NCI-H2196 treated with DMSO at 0.1 percent for 48 hours (cell line): Measurements from ENCODE around the gene RBM8A.
A peak's percentile ranks its signal among the peaks of the same experiment; 100 is the strongest.
"Not testable (repeated sequence)": the region's sequence is repeated elsewhere in the genome, so short reads cannot be mapped to it uniquely, and the experiment has no call there.

Experiments used
- DNase-seq: peaks from one replicate; lab custom pipeline; 2025; ENCODE audit not compliant: unreplicated experiment; lab: John Stamatoyannopoulos, UW

Gene RBM8A

DNA sequence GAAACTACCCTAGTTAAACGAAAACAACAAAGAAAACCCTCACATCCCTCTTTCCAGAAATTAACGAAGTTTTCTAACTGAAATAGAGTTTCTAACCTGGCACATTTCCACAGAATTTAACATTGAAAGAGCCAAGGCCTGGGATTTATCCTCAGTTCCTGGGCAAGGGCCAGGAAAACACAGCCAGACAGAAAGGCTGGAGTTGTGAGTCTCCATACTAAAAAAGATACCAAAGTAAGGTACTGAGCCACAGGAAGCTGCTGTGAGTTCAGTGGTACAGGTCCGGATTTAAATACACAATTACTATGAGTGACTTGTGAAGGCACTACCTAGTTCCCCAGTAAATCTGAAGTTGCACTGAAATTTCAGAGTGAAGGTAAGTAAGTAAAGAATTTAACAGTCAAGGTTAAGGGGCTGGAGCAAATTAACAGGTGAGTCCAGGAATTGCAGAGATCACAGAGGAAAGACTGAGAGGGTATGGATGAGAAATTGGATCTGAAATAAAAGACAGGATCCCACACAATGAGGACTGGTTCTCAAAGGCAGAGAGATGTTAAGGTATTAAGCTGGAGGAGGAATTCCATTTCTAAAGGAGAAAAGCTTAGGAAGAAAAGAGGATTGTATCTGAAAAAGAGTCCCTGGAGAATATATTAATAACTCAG is 29.6 kb upstream of the RBM8A start:
- no peak for DNase-seq

DNA sequence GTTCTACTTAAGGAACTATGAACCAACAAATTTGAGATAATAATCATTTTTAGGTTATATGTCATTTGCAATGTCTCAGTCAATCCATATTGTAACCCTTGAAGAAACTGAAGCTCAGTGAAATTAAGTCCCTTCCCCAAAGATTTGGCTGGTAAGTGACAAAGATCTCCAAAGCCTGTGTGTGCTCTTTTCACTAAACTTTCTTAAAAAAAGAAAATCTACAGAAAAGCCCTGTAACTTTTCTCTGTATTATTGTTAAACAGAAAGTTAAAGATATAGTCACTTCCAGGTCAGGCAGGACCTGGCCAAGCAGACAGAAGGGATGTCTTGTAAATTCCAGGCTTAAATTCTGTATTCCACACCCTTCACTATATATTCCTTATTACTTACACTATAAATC is 29.1 kb upstream of the RBM8A start:
- DNase-seq, result no peak

DNA sequence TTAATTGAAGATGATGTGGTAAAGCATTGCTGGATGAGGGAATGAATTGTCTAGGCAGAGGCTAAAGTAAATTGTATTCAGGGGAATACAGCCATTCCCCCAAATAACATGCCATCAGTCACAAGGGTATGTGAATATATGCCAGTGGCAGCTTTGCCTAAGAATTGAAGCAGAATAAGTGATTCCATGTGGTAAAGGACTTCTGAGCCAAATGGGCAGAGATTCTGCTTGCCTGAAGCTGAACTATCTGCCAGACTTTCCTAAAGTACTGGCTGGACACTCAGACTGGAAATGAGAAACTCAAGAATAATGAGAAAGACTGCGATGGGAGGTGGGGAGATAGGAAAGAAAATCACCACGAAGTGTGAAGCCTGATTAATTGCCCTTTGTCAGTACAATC is 28.2 kb upstream of the RBM8A start:
- DNase-seq, result no peak

DNA sequence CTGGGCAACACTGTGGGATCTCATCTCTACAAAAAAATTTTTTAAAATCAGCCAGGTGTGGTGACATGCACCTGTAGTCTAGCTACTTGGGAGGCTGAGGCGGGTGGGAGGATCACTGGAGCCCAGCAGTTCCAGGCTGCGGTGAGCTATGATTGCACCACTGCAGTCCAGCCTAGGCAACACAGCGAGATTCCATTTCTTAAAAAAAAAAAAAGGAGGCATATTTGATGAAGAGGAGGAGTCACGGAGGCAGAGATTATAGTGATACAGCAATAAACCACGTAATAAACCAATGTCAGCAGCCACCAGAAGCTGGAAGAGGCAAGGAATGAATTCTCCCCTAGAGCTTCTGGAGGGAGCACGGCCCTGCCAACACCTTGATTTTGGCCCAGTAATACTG is 26.6 kb upstream of the RBM8A start:
- DNase-seq, result no peak

DNA sequence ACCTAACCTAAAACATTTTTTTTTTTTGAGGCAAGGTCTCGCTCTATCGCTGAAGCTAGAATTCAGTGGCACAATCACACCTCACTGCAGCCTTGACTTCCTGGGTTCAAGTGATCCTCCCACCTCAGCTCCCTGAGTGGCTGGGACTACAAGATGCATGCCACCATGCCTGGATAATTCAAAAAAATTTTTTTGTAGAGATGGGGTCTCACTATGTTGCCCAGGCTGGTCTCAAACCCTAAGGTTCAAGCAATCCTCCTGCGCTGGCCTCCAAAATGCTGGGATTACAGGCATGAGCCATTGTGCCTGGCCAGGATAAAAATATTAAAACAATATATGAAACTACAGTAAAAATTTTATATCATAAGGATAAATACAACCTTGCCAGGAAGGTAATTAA is 25.6 kb upstream of the RBM8A start:
- no peak for DNase-seq

DNA sequence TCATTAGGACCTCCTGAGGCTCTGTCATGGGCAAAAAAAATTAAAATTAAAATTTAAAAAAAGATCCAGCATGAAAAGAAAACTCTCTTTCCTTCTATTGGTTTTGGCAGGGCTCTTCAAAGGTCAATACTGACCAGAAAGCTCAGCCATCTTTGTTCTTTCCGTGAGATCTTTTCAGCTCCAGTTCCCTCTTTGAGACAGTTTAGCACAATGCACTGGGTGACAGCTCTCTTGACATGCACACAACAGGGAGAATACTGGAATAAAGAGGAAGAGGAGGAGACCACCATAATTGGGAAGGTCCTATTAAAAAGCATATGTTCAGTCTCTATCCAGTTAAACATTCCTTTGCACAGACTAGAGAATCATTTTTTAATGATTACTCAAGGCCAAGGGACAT is 24.2 kb upstream of the RBM8A start:
- DNase-seq, result no peak

DNA sequence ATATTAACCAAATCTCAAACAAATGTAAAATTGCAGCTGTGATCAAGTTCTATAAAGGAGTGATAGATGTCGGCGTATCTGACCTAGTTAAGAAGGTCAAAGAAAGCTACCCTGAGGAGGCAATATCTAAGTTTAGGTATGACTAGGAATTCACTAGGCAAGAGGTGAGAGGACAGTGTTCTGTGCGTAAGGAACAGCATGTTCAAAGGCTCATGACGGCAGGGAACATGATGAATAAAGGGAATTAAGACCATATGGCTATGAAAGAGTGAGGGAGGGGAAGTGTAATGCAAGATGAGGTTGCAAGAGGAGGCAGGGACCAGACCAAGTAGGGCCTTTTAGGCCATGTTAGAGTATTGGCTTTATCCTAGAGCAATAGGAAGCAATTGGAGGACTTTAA is 21.9 kb upstream of the RBM8A start:
- no peak for DNase-seq

DNA sequence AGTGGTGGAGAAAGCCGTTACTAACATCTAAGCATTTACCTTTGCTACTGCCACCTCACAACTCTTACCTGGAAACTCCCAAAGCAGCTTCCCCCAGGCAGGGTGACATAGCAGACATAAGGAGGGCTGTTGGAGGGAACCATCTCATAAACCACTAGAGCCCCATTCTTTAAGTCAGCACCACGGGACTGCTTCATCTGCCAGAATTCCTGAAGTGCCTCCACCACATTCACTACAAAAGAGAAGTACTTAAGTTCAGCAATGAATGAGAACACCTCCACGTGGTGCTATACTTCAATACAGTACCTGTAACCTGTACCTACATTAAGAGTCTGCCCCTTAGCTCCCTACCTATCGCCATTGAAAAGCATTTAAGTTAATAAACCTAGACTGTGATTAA is 20.3 kb upstream of the RBM8A start:
- DNase-seq, result no peak

DNA sequence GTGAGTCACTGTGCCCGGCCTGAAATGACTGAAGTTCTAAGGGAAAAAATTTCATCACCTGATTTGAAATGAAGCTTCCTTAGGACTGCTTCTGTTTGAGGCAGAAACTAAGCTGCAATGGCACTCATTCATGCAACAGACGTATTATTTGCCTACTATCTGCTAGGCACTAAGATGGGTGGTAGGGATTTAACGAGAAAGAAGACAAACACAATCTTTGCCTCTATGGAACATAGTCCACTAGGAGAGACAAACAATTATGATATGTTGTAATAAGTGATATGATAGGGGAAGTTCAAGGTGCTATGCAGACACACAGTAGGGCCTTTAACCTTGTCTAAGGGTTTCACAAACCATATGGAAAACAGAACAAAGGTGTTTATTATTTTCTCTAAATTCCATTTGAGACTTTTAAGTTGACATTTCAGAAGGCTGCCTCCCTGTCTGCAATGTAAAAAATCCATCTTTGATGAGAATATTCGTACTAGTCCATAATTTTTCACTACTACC is 19.2 kb upstream of the RBM8A start:
- DNase-seq, result no peak

DNA sequence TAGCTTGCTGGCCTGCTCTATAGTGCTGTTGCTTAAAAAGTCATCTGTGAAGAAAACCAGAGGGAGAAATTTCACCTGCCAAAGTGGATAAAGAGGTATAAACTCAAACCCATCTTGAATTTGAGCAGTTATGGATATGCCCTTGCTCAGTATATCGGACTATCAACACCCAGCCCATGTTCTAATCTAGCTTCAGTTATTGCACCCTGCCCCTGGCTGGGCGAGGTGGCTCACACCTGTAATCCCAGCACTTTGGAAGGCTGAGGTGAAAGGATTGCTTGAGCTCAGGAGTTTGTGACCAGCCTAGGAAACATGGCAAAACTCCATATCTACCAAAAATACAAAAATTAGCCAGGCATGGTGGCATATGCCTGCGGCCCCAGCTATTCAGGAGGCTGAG is 17.2 kb upstream of the RBM8A start:
- DNase-seq, result no peak

DNA sequence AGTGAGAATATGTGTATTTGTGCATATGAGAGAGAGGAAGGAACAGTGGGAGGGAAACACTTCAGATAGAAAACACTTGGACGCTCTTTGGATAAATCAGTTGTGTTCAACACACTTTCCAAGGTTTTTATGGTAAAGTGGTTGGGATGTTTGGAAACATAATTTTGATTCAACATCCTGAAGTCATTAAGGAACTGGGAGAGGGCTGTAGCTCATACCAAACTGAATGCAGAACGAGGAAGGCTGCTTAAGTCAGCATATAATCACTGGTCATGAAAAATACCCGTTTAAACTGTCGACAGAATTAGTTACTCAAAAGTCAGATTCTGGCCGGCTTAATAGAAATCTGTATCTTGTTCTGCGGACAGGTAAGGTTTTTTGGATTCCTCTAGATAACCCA is 15.6 kb upstream of the RBM8A start:
- no peak for DNase-seq

DNA sequence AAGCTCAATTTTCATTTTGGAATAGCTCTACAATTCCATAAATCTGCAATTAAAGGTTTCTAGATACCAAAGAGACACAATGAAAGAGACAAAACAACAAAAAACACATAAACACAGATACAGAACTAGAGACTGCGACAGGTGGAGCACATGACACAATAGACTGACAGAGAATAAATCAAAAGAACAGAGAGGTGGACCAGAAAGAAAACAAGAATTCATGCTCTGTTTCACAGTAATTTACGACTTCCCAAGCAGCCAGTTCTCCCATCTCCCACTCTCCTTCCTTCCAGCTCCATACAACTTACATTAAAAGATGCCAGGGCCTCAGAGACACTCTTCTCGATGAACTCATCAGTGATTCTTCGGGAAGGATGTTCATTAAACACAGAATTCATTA is 15.1 kb upstream of the RBM8A start:
- no peak for DNase-seq

DNA sequence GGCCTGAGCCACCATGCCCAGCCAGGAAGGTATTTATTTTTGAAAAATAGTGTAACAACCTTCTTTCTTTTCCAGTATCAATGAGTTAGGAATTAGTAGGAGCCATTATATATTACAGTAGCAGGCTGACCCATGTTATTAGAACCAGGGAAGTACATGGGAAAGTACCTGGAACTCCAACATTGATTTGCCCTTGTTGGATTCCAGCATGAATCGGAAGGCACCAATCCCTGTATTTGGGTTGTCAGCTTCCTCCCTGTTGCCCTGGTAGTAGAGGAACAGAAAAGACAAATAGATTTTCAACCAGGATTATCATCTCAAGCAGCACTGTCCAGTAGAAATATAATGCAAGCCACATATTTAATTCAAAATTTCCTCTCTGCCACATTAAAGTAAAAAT is 10.2 kb upstream of the RBM8A start:
- no peak for DNase-seq

DNA sequence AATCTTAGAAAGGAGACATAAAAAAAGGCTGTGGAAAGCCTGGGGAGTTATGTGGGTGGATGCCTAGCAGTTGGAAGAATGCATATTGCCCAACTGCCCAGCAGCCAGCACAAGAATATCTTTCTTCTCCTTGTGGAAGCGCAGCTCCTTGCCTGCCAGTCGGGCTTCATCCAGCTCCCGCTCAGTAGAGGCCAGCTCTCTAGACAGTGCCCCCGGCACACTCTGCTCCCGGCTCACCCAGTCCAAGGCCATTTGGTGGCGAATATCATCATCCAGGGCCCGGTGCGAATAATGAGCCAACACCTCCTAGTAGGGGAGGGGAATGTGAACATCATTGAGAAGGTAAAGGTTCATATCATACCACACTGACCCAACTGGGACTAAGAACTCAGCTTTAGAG is 9.0 kb upstream of the RBM8A start:
- no peak for DNase-seq

DNA sequence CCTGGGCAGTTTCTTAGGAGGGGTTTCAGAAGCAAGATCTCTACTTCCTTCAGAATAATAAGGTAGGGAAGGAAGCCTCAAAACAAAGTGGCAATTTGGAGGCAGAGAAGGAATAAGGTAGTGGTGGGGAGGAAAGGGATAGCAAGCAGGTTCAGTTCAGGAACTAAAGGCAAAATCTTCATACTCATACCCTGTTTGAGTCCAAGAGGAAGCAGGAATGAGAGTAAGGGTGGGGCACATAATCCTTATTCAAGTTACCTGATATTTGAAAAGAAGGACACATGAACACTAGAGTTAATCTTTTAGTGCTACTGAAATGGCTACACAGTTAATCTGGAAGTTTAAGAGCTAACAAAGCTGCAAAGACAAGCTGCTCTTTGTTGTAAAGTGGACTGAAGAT is 8.4 kb upstream of the RBM8A start:
- DNase-seq, result no peak

DNA sequence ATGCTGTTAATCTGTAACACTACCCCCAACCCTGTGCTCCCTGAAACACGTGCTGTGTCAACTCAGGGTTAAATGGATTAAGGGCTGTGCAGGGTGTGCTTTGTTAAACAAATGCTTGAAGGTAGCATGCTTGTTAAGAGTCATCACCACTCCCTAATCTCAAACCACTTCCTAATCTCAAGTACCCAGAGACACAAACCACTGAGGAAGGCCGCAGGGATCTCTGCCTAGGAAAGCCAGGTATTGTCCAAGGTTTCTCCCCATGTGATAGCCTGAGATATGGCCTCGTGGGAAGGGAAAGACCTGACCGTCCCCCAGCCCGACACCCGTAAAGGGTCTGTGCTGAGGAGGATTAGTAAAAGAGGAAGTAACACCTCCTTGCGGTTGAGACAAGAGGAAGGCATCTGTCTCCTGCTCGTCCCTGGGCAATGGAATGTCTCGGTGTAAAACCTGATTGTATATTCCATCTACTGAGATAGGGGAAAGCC is 5.3 kb upstream of the RBM8A start:
- DNase-seq, result not testable (repeated sequence)

DNA sequence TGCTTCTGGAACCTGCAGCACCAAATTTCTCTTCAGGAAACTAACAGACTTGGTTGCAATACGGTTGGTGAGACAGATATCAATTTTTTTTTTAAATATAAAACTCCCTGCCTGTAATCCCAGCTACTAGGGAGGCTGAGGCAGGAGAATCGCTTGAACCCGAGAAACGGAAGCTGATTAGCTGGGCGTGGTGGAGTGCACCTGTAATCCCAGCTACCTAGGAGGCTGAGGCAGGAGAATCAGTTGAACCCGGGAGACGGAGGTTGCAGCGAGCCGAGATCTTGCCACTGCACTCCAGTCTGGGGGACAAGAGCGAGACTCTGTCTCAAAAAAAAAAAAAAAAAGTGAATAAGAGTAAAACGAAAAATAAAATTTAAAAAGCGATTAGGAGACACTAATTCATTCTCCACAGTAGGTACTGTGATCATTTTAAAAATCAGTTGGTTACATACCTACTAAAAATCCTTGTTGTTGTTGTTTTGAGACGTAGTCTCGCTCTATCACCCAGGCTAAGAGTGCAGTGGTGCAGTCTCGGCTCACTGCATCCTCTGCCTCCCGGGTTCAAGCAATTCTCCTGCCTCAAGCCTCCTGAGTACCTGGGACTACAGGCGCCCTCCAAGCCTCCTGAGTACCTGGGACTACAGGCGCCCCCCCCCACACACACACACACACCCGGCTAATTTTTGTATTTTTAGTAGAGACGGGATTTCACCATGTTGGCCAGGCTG is 796 bp upstream of the RBM8A start:
- no peak for DNase-seq

DNA sequence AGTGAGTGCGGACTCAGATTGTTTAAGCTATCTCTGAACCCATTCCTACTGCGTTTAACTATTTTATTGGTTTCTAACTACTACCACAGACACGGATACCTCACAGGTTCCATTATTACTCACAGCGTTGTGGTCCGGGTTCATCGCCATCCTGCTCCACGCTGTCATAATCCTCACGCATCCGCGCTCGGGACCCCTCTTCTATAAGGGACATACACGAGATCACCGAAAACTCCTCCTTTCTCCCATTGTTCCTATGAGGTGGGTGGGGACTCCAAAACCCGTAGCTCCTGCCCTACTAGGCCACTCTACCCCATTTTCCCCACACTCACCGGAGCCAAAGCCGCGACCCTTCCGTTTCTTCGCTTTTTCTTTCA is 610 bp downstream of the RBM8A start:
- no peak for DNase-seq

DNA sequence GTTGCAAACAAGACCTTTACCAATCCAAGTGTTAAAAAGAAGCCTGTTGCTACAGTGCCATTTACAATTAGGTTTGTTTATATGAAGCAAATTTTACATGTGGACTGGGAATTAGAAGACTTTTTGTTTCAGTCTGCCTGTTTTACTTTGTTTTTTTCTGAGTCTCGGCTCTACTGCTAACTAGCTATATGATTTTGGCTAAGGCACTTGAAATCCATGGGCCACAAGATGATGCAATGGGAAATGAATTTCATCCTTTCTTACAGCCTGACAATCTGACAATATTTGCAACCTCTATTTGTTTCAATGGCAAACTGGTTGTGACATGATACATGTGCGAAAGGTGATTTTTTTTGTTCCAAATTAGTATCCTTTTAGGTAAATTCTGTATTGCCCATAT is 5.0 kb downstream of the RBM8A start:
- no peak for DNase-seq

DNA sequence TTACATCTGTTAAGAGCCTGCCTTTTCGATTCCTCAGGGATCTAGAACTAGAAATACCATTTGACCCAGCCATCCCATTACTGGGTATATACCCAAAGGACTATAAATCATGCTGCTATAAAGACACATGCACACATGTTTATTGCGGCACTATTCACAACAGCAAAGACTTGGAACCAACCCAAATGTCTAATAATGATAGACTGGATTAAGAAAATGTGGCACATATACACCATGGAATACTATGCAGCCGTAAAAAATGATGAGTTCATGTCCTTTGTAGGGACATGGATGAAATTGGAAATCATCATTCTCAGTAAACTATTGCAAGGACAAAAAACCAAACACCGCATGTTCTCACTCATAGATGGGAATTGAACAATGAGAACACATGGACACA is 7.0 kb downstream of the RBM8A start:
- not testable (repeated sequence) for DNase-seq

DNA sequence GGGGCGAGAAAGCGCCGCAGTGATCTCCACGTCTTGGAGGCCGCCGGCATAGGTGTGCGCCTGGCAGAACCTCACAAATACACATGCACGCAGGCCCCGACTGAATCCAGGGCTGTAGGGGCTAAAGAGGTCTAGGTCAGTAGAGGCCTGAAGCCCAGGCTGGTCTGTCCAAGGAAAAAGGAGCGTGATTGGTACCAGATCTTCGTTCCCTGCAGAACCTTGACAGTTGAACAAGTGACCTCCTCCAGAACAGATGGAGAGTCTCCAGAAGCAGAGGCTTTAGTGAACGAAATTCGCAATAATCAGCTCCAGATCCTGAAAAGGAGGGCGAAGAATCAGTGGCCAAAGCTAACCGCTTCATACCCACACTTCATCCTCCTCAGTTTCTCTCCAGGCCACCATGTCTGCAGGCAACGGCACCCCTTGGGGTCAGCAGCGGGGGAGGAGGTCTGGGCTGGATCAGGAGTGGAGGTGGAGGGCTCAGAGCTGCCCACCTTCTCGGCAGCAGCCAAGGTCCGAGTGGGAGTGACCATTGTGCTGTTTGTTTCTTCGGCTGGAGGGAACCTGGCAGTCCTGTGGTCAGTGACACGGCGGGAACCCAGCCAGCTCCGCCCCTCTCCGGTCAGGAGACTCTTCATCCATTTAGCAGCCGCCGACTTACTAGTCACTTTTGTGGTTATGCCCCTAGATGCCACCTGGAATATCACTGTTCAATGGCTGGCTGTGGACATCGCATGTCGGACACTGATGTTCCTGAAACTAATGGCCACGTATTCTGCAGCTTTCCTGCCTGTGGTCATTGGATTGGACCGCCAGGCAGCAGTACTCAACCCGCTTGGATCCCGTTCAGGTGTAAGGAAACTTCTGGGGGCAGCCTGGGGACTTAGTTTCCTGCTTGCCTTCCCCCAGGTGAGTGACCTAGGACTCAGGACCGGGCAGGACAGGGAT is 8.0 kb downstream of the RBM8A start:
- peak; percentile 28 for DNase-seq
